MV-4-11 (cell line): Measurements from ENCODE around the gene CENPF.
A peak's percentile ranks its signal among the peaks of the same experiment; 100 is the strongest.

Source experiments
- DNase-seq: peaks from one replicate; lab custom pipeline; 2025; lab: John Stamatoyannopoulos, UW

Gene CENPF

GRCh38 chr1:214617246-214617645 lies 14.3 kb downstream of the CENPF start:
- DNase-seq = peak; percentile 4

- no peak for DNase-seq
Observed at GRCh38 chr1:214617843-214618242, 14.8 kb downstream of the CENPF start.

GRCh38 chr1:214621236-214621635 lies 18.2 kb downstream of the CENPF start:
- no peak for DNase-seq

GRCh38 chr1:214623430-214623829 lies 20.4 kb downstream of the CENPF start:
- no peak for DNase-seq

- no peak for DNase-seq
Observed at GRCh38 chr1:214632091-214632490, 29.1 kb downstream of the CENPF start.

GRCh38 chr1:214633686-214634085 lies 30.7 kb downstream of the CENPF start:
- no peak for DNase-seq

- DNase-seq = no peak
Observed at GRCh38 chr1:214634267-214634666, 31.3 kb downstream of the CENPF start.

- DNase-seq = no peak
Observed at GRCh38 chr1:214635086-214635485, 32.1 kb downstream of the CENPF start.

- no peak for DNase-seq
Observed at GRCh38 chr1:214635506-214635905, 32.5 kb downstream of the CENPF start.

- no peak for DNase-seq
Observed at GRCh38 chr1:214636436-214636835, 33.4 kb downstream of the CENPF start.

GRCh38 chr1:214637125-214637524 lies 34.1 kb downstream of the CENPF start:
- DNase-seq = no peak

- peak; percentile 26 for DNase-seq
Observed at GRCh38 chr1:214637722-214638458, 34.9 kb downstream of the CENPF start.

- DNase-seq = no peak
Observed at GRCh38 chr1:214638459-214638807, 35.4 kb downstream of the CENPF start.

GRCh38 chr1:214638997-214639396 lies 36.0 kb downstream of the CENPF start:
- no peak for DNase-seq

- DNase-seq = no peak
Observed at GRCh38 chr1:214640431-214641213, 37.6 kb downstream of the CENPF start.

- no peak for DNase-seq
Observed at GRCh38 chr1:214641214-214641895, 38.4 kb downstream of the CENPF start.

GRCh38 chr1:214643030-214643429 lies 40.0 kb downstream of the CENPF start:
- DNase-seq = no peak

GRCh38 chr1:214645712-214646111 lies 42.7 kb downstream of the CENPF start:
- DNase-seq = no peak

GRCh38 chr1:214648801-214649200 lies 45.8 kb downstream of the CENPF start:
- no peak for DNase-seq

- no peak for DNase-seq
Observed at GRCh38 chr1:214649607-214650006, 46.6 kb downstream of the CENPF start.

- no peak for DNase-seq
Observed at GRCh38 chr1:214650664-214651063, 47.7 kb downstream of the CENPF start.

- DNase-seq = no peak
Observed at GRCh38 chr1:214657299-214657698, 54.3 kb downstream of the CENPF start.

GRCh38 chr1:214658175-214658574 lies 55.2 kb downstream of the CENPF start:
- no peak for DNase-seq
